ENCODE measurements around the gene DUSP1. TPM values are rescaled to one million over a fixed set of nuclear protein-coding genes. Genes with fewer than 3 reads are reported as not detected.

DUSP1 gene
- total RNA-seq, 3 donors from 2014 or later: 90.9 to 233 (median 137) TPM

- no peak for ATAC-seq
- no peaks in the 10 kb centered on the region for H3K9me3 ChIP-seq
- no peak for DNase-seq
- no peak overlapping the region for H3K4me3 ChIP-seq
- no peaks in the 10 kb centered on the region for H3K36me3 ChIP-seq (ENCODE audit: low read depth)
- no peak for TF ChIP-seq CTCF (IDR thresholded peaks at IDR 0.05)
- intact Hi-C loops (cut with DNase I, micrococcal nuclease): no loop called here
- H3K4me1 ChIP-seq (ENCODE audit: low read depth): peaks cover 19% of the 10 kb centered on the region
These were observed 7.9 kb downstream of the DUSP1 start for GRCh38 chr5:172763120-172763464.

- no peak for TF ChIP-seq CTCF (IDR thresholded peaks at IDR 0.05)
- H3K4me3 ChIP-seq: no peak overlapping the region
- no peak for DNase-seq
- intact Hi-C loops (cut with DNase I, micrococcal nuclease): no loop called here
- ATAC-seq: no peak
- no peaks in the 10 kb centered on the region for H3K36me3 ChIP-seq (ENCODE audit: low read depth)
- no peaks in the 10 kb centered on the region for H3K9me3 ChIP-seq
- peaks cover 13% of the 10 kb centered on the region for H3K4me1 ChIP-seq (ENCODE audit: low read depth)
These were observed 8.5 kb downstream of the DUSP1 start for GRCh38 chr5:172762214-172763119.

- intact Hi-C loops (cut with DNase I, micrococcal nuclease): no loop called here
- no peak for ATAC-seq
- no peak for DNase-seq
- H3K36me3 ChIP-seq (ENCODE audit: low read depth): no peaks in the 10 kb centered on the region
- no peaks in the 10 kb centered on the region for H3K9me3 ChIP-seq
- no peak for TF ChIP-seq CTCF (IDR thresholded peaks at IDR 0.05)
- no peak overlapping the region for H3K4me3 ChIP-seq
- H3K4me1 ChIP-seq (ENCODE audit: low read depth): peaks cover 13% of the 10 kb centered on the region
These were observed 10.0 kb downstream of the DUSP1 start for GRCh38 chr5:172760959-172761358.

- intact Hi-C loops (cut with DNase I, micrococcal nuclease): no loop called here
- no peaks in the 10 kb centered on the region for H3K9me3 ChIP-seq
- ATAC-seq (no peak), DNase-seq (no peak)
- H3K4me1 ChIP-seq (ENCODE audit: low read depth): peaks cover 6% of the 10 kb centered on the region
- no peaks in the 10 kb centered on the region for H3K36me3 ChIP-seq (ENCODE audit: low read depth)
- TF ChIP-seq CTCF (IDR thresholded peaks at IDR 0.05): no peak
- H3K4me3 ChIP-seq: no peak overlapping the region
These were observed 10.9 kb downstream of the DUSP1 start for GRCh38 chr5:172760136-172760535.

GRCh38 chr5:172758834-172759149 is 12.2 kb downstream of the DUSP1 start:
- no peak overlapping the region for H3K4me3 ChIP-seq

More at GRCh38 chr5:172758834-172759149, 12.2 kb downstream of the DUSP1 start:
- H3K4me1 ChIP-seq (ENCODE audit: low read depth): no peaks in the 10 kb centered on the region
- no peak for DNase-seq
- no peak for TF ChIP-seq CTCF (IDR thresholded peaks at IDR 0.05)
- ATAC-seq: peak; percentile 15
- no peaks in the 10 kb centered on the region for H3K9me3 ChIP-seq
- no peaks in the 10 kb centered on the region for H3K36me3 ChIP-seq (ENCODE audit: low read depth)
- intact Hi-C loops (cut with DNase I, micrococcal nuclease): no loop called here

Measured in mucosa of descending colon (tissue), 3 donors.